Measurements from ENCODE around the gene ZMYND8. TPM values are rescaled to one million over a fixed set of nuclear protein-coding genes. Genes with fewer than 3 reads are reported as not detected.
"Not testable (repeated sequence)": the region's sequence is repeated elsewhere in the genome, so short reads cannot be mapped to it uniquely, and the experiment has no call there.

ZMYND8 gene
- polyA plus RNA-seq, 5 donors: 32.3 to 50.4 (median 43.4) TPM

- DNase-seq: no peak
Measured at GRCh38 chr20:47208534-47209174, 147.8 kb downstream of the ZMYND8 start.

GRCh38 chr20:47206962-47207641 is 149.4 kb downstream of the ZMYND8 start:
- no peak for DNase-seq

GRCh38 chr20:47206552-47206951 is 149.9 kb downstream of the ZMYND8 start:
- not testable (repeated sequence) for DNase-seq

GRCh38 chr20:47205577-47206123 is 150.8 kb downstream of the ZMYND8 start:
- no peak for DNase-seq

- not testable (repeated sequence) for DNase-seq
Measured at GRCh38 chr20:47204850-47205122, 151.7 kb downstream of the ZMYND8 start.

GRCh38 chr20:47204008-47204849 is 152.3 kb downstream of the ZMYND8 start:
- no peak for DNase-seq

GRCh38 chr20:47202733-47203667 is 153.5 kb downstream of the ZMYND8 start:
- DNase-seq: no peak

- DNase-seq: no peak
Measured at GRCh38 chr20:47201074-47201730, 155.3 kb downstream of the ZMYND8 start.

- DNase-seq: no peak
Measured at GRCh38 chr20:47198996-47199552, 157.4 kb downstream of the ZMYND8 start.

- DNase-seq: no peak
Measured at GRCh38 chr20:47198254-47198671, 158.2 kb downstream of the ZMYND8 start.

- peak; percentile 33 to 45 for DNase-seq
Measured at GRCh38 chr20:47196091-47197081, 160.1 kb downstream of the ZMYND8 start.

GRCh38 chr20:47195573-47195972 is 160.9 kb downstream of the ZMYND8 start:
- no peak for DNase-seq

GRCh38 chr20:47191956-47192355 is 164.5 kb downstream of the ZMYND8 start:
- no peak for DNase-seq

GRCh38 chr20:47191074-47191673 is 165.3 kb downstream of the ZMYND8 start:
- DNase-seq: no peak

GRCh38 chr20:47189060-47189459 is 167.4 kb downstream of the ZMYND8 start:
- no peak for DNase-seq

GRCh38 chr20:47188540-47188939 is 168.0 kb downstream of the ZMYND8 start:
- DNase-seq: no peak

GRCh38 chr20:47187450-47188195 is 168.9 kb downstream of the ZMYND8 start:
- no peak for DNase-seq

- DNase-seq: no peak
Measured at GRCh38 chr20:47183367-47183766, 173.1 kb downstream of the ZMYND8 start.
